Measurements from ENCODE around the gene TMEM131. TPM values are rescaled to one million over a fixed set of nuclear protein-coding genes. Genes with fewer than 3 reads are reported as not detected.
A peak's percentile ranks its signal among the peaks of the same experiment; 100 is the strongest.

Gene TMEM131
- total RNA-seq, 1 donor from 2014 or later = 43.9 TPM

DNA sequence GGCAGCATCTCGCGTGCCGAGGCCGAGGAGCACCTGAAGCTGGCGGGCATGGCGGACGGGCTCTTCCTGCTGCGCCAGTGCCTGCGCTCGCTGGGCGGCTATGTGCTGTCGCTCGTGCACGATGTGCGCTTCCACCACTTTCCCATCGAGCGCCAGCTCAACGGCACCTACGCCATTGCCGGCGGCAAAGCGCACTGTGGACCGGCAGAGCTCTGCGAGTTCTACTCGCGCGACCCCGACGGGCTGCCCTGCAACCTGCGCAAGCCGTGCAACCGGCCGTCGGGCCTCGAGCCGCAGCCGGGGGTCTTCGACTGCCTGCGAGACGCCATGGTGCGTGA, 271.7 kb downstream of the TMEM131 start:
- H3K9me3 Mint-ChIP-seq = peaks cover 3% of the 10 kb centered on the region
- no peak for DNase-seq (ENCODE audit: low read depth, low spot score)
- H3K4me3 Mint-ChIP-seq = no peak overlapping the region
- H3K27ac Mint-ChIP-seq (ENCODE audit: unreplicated experiment) = no peak overlapping the region
- H3K36me3 Mint-ChIP-seq (ENCODE audit: low read depth) = no peaks in the 10 kb centered on the region
- TF ChIP-seq, protein P1, sequence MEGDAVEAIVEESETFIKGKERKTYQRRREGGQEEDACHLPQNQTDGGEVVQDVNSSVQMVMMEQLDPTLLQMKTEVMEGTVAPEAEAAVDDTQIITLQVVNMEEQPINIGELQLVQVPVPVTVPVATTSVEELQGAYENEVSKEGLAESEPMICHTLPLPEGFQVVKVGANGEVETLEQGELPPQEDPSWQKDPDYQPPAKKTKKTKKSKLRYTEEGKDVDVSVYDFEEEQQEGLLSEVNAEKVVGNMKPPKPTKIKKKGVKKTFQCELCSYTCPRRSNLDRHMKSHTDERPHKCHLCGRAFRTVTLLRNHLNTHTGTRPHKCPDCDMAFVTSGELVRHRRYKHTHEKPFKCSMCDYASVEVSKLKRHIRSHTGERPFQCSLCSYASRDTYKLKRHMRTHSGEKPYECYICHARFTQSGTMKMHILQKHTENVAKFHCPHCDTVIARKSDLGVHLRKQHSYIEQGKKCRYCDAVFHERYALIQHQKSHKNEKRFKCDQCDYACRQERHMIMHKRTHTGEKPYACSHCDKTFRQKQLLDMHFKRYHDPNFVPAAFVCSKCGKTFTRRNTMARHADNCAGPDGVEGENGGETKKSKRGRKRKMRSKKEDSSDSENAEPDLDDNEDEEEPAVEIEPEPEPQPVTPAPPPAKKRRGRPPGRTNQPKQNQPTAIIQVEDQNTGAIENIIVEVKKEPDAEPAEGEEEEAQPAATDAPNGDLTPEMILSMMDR (conservative IDR thresholded peaks at IDR 0.05) = no peak
- H3K27me3 Mint-ChIP-seq (ENCODE audit: low read depth) = no peaks in the 10 kb centered on the region
- peaks cover 6% of the 10 kb centered on the region for H3K4me1 Mint-ChIP-seq

DNA sequence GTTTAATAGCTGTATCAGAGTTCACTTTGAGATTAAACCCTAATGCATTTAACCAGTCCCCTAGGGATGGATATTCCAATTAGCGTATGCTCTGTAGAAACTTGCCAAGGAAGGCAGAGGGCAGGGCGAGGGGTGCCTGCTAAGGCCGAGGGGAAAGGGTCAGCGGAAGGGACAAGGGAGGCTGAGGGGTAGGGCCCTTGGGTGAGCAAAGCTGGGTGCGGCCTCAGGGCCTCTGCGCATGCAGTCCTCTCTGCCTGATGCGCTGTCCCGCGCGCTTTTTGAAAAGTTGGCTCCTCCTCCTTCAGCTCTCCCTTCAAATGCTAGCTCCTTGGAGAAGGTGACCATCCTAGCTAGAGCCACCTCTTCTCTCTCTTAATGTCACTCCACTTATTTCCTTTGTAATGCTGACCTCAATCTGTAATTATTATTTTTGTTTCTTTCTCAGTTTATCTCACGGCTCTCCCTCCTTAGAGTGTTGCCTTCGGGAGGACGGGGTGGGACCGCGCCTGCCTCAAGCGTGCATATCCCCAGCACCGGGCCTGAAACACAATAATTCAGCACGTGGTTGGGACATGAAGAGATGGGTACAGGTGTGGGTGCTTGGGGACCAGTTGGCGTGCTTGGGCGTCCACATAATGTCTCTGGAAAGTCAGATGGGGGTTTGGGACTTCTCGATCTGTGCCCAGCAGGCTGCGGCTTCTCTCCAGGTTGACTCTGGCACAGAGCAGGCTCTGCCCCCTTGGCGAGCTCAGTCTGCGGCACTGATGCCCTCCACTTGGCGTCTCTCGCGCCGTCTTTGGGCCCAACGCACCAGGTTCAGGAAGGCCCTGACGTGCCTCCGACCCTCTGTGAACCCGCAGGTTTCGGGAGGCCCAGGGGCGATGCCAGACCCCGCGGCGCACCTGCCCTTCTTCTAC, 272.3 kb downstream of the TMEM131 start:
- DNase-seq (ENCODE audit: low read depth, low spot score) = no peak
- Mint-ChIP-seq H3K9me3 (peaks cover 3% of the 10 kb centered on the region), H3K4me3 (no peak overlapping the region), H3K27me3 (ENCODE audit: low read depth) (no peaks in the 10 kb centered on the region), H3K36me3 (ENCODE audit: low read depth) (no peaks in the 10 kb centered on the region), H3K27ac (ENCODE audit: unreplicated experiment) (no peak overlapping the region), H3K4me1 (peaks cover 9% of the 10 kb centered on the region)
- TF ChIP-seq, protein P1 (conservative IDR thresholded peaks at IDR 0.05) = no peak

DNA sequence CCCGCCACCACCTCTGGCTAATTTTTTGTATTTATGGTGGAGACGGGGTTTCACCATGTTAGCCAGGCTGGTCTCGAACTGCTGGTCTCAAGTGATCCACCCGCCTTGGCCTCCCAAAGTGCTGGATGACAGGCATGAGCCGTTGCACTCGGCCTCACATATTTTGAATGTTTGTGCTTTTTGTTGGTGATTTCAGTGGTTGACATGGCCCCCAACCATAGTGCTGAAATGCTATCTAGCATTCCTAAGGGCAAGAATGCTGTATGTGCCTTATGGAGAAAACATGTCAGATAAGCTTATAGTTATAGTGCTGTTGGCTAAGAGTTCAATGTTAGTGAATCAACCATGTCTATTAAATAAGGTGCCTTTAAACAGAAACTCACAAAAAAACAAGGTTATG, 273.5 kb downstream of the TMEM131 start:
- Mint-ChIP-seq H3K9me3 (no peaks in the 10 kb centered on the region), H3K4me1 (peaks cover 15% of the 10 kb centered on the region), H3K36me3 (ENCODE audit: low read depth) (no peaks in the 10 kb centered on the region), H3K27me3 (ENCODE audit: low read depth) (no peaks in the 10 kb centered on the region), H3K27ac (ENCODE audit: unreplicated experiment) (no peak overlapping the region), H3K4me3 (no peak overlapping the region)
- DNase-seq (ENCODE audit: low read depth, low spot score) = no peak
- TF ChIP-seq, protein P1 (conservative IDR thresholded peaks at IDR 0.05) = no peak

DNA sequence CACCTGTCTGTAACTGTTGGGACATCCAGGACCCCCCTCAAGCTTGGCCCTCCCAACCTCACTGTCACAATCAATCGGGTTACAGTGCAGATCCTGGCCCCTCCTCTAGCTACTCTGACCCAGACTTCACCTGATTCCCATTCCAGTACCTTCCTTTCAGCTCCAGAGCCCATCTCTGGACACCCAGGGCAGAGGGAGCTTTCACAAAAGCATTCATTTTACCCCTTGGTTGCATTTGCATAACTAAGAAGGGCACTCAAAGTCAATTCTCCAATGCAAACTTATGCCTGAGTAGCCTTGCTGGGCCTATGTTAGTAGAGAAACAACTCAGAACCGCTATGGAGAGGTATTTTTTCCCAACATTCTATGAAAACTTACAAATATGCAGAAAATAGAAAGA, 275.0 kb downstream of the TMEM131 start:
- Mint-ChIP-seq H3K27ac (ENCODE audit: unreplicated experiment) (peak overlapping the region; percentile 41), H3K4me3 (no peak overlapping the region), H3K9me3 (no peaks in the 10 kb centered on the region), H3K36me3 (ENCODE audit: low read depth) (no peaks in the 10 kb centered on the region), H3K4me1 (peaks cover 19% of the 10 kb centered on the region), H3K27me3 (ENCODE audit: low read depth) (no peaks in the 10 kb centered on the region)
- TF ChIP-seq, protein P1 (conservative IDR thresholded peaks at IDR 0.05) = no peak
- DNase-seq (ENCODE audit: low read depth, low spot score) = no peak

DNA sequence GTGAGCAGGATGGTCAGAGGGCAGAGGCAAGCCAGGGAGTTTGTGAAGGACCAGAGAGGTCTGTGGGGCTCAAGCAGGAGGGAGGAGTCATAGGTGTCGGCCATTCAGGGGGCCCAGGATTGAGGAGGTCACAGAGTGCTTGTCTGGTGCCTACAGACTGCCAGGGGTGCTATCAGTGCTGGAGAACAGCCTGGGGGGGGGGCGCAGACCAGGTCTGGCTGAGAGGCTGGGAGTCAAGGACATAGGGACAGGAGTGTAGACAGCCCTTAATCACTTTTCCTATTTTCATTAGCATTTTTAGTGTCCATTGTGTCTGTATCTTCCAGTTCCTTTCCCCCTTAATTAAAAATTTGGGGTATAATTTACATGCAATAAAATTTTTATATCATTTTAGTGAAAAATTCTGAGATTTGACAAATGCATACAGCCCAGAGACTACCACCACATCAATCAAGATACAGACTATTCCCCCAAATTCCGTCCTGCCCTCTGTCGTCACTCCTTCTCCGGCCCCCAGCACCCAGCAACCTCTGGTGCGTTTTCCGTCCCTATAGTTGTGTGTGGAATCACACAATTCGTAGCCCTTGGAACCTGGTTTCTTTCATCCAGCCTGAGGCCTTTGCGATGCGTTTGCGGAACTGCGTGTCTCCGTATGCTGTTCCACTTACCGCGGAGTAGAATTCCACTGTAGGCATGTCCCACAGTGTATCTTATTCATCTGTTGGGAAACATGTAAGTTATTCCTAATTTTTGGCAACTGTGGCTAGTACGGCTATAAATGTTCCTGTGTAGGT, 276.2 kb downstream of the TMEM131 start:
- no peaks in the 10 kb centered on the region for H3K9me3 Mint-ChIP-seq
- H3K4me3 Mint-ChIP-seq = no peak overlapping the region
- TF ChIP-seq, protein P1 (conservative IDR thresholded peaks at IDR 0.05) = no peak
- H3K27me3 Mint-ChIP-seq (ENCODE audit: low read depth) = no peaks in the 10 kb centered on the region
- H3K36me3 Mint-ChIP-seq (ENCODE audit: low read depth) = no peaks in the 10 kb centered on the region
- H3K27ac Mint-ChIP-seq (ENCODE audit: unreplicated experiment) = peak overlapping the region; percentile 60
- no peak for DNase-seq (ENCODE audit: low read depth, low spot score)
- peaks cover 19% of the 10 kb centered on the region for H3K4me1 Mint-ChIP-seq

All from neural crest cell (in vitro differentiated cells).